ENCODE results near the gene CR1.

DNA sequence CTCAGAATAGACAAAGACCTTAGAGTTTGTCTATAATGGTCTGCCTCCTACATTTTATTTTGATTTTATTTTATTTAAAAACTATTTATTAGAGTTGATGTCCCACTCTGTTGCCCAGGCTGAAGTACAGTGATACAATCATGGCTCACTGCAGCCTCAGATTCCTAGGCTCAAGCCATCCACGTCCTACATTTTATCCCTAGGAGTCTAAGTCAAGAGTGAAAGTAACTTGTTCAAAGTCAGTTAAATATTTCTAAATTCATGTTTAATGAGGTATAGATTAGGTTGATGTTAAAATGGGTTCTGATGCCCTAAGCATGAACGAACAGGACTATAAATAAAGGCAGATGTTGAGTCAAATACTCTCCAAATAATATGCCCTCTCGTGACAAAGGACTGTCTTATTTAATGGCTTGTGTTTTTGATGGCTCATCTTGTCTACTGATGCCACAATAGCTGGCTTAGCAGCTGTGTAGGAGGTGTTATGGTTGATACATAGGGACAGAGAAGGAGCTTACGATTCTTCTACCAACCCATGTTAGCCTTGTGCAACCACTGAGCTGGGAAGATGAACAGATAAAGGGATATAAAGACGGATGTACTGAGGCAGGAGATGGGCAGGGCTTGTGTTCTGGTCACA, 83.0 kb downstream of the CR1 start:
- TF ChIP-seq, protein P1, sequence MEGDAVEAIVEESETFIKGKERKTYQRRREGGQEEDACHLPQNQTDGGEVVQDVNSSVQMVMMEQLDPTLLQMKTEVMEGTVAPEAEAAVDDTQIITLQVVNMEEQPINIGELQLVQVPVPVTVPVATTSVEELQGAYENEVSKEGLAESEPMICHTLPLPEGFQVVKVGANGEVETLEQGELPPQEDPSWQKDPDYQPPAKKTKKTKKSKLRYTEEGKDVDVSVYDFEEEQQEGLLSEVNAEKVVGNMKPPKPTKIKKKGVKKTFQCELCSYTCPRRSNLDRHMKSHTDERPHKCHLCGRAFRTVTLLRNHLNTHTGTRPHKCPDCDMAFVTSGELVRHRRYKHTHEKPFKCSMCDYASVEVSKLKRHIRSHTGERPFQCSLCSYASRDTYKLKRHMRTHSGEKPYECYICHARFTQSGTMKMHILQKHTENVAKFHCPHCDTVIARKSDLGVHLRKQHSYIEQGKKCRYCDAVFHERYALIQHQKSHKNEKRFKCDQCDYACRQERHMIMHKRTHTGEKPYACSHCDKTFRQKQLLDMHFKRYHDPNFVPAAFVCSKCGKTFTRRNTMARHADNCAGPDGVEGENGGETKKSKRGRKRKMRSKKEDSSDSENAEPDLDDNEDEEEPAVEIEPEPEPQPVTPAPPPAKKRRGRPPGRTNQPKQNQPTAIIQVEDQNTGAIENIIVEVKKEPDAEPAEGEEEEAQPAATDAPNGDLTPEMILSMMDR (IDR thresholded peaks at IDR 0.05 in 2 of 3, conservative IDR thresholded peaks at IDR 0.05 in 1 of 3; ENCODE audit: borderline replicate concordance in 1 of 3, insufficient read depth in 1 of 3, low read depth in 2 of 3, low read length in 2 of 3): no peak
- no peak for TF ChIP-seq RAD21 (IDR thresholded peaks at IDR 0.05; ENCODE audit: low read depth)
- no peak for TF ChIP-seq ZNF274 (IDR thresholded peaks at IDR 0.05; ENCODE audit: low read depth, low read length)

All from HCT116 (cell line).